Natural killer cell treated with Interleukin-12 subunit alpha and Interleukin-12 subunit beta and Interleukin-15 and Interleukin-18, amount 100 ng/mL, for 72 hours (primary cell): ENCODE data around the gene VPS8. TPM values are rescaled to one million over a fixed set of nuclear protein-coding genes. Genes with fewer than 3 reads are reported as not detected.

Source experiments
- ATAC-seq, 2 donors: fragments of 150-1000 bp; cut with Tn5 transposase in 1 of 2; sonication (Bioruptor Pico), chemical (Tn5 transposase) in 1 of 2; 2 replicates each; pipeline ENCODE4 v1.10.0; 2021
- DNase-seq: peaks from one replicate; pipeline ENCODE4 v3.0.0; 2022; ENCODE audit warnings: low spot score
- H3K27ac Mint-ChIP-seq, 2 donors: 1 replicate in 1 of 2; 2 replicates in 1 of 2; pipeline ENCODE4 v1.8.0; 2022; ENCODE audit warnings: mixed read lengths in 2 of 2, mild to moderate bottlenecking in 1 of 2, moderate library complexity in 1 of 2
- H3K27me3 Mint-ChIP-seq, 2 donors: 1 replicate in 1 of 2; 2 replicates in 1 of 2; pipeline ENCODE4 v1.8.0; 2022; ENCODE audit warnings: mixed read lengths in 2 of 2
- H3K36me3 Mint-ChIP-seq: one replicate; pipeline ENCODE4 v1.8.0; 2022; ENCODE audit warnings: mixed read lengths
- H3K4me1 Mint-ChIP-seq, 2 donors: 1 replicate in 1 of 2; 2 replicates in 1 of 2; pipeline ENCODE4 v1.8.0; 2022; ENCODE audit warnings: low read depth in 2 of 2, mixed read lengths in 2 of 2, mild to moderate bottlenecking in 1 of 2
- H3K4me3 Mint-ChIP-seq: one replicate; pipeline ENCODE4 v1.8.0; 2022; ENCODE audit warnings: mixed read lengths
- H3K9me3 Mint-ChIP-seq: 2 replicates; pipeline ENCODE4 v1.8.0; 2022; ENCODE audit warnings: mixed read lengths
- total RNA-seq, 2 donors: library from RNA; stranded (reverse); gene quantifications; one replicate each; pipeline ENCODE4 v1.2.3, GENCODE V29; 2022

Gene VPS8
- total RNA-seq, 2 donors from 2014 or later, result 52.8 to 74.2 TPM

DNA sequence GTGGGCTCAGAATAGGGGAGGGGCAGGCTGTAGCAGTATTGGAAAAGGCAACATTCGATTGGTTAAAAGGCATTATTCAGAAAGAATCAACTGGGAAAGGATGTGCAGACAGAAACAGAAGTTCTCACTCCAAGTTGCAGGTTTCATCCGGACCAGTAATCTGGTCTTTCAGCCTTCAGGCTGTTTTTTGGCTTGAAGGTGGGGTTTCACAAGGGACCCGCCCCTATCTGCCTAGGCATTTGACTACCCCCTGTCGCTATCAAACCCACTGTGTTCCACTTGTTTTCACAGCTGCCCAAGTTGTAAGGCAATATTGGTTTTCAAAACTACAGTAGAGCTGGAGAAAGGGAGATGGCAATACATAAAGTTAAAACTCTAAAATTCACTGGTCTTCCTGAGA, 96.9 kb downstream of the VPS8 start:
- Mint-ChIP-seq H3K9me3 (no peaks in the 10 kb centered on the region), H3K27me3 (no peaks in the 10 kb centered on the region), H3K4me3 (no peak overlapping the region), H3K4me1 (peaks cover 0 to 2% of the 10 kb centered on the region in 2 donors), H3K27ac (no peak overlapping the region), H3K36me3 (peaks cover 6% of the 10 kb centered on the region)
- no peak for DNase-seq
- no peak for ATAC-seq

DNA sequence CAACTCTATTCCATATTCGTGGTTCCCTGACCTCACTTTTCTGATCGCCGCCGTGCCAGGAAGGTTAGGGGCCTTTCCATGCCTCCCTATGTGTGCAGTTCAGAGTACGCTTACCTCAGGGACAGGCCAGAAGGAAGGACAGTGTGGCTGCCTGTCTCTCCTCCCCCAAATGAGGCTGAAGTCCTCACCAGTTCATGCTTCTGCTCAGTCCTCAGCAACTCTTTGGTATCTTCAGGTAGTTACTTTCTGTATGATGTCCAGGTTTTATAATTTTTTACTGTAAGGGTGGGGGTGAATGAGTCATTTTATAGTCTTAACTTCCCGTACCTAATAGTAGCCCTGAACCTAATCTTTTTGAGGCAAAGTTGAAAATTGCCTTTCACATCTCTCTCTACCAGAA, 98.7 kb downstream of the VPS8 start:
- H3K36me3 Mint-ChIP-seq, result peaks cover 5% of the 10 kb centered on the region
- H3K4me1 Mint-ChIP-seq, result peaks cover 0 to 2% of the 10 kb centered on the region in 2 donors
- H3K9me3 Mint-ChIP-seq, result no peaks in the 10 kb centered on the region
- no peak overlapping the region for H3K27ac Mint-ChIP-seq
- H3K4me3 Mint-ChIP-seq, result no peak overlapping the region
- ATAC-seq (no peak), DNase-seq (no peak)
- H3K27me3 Mint-ChIP-seq, result no peaks in the 10 kb centered on the region

DNA sequence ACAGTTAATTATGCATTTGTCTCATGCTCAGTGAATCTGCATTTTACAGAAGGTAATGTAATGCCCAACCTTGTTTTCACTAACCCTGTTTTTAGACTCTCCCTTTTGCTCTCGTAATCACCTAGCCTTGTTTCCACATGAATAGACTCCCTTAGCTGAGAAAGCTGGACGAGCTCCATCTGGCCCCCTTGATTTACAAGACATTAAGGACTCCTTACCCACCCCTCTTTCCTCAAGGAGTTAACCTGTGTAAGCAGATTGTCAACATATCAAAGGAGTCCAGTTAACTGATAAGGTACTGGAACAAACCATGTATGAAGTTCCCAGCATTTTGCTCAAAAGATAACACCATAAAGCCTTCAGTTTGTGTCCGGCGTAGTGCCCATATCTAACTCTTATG, 99.6 kb downstream of the VPS8 start:
- ATAC-seq (no peak), DNase-seq (no peak)
- peaks cover 0 to 2% of the 10 kb centered on the region in 2 donors for H3K4me1 Mint-ChIP-seq
- no peaks in the 10 kb centered on the region for H3K27me3 Mint-ChIP-seq
- no peaks in the 10 kb centered on the region for H3K9me3 Mint-ChIP-seq
- H3K36me3 Mint-ChIP-seq, result peaks cover 13% of the 10 kb centered on the region
- no peak overlapping the region for H3K4me3 Mint-ChIP-seq
- no peak overlapping the region for H3K27ac Mint-ChIP-seq

DNA sequence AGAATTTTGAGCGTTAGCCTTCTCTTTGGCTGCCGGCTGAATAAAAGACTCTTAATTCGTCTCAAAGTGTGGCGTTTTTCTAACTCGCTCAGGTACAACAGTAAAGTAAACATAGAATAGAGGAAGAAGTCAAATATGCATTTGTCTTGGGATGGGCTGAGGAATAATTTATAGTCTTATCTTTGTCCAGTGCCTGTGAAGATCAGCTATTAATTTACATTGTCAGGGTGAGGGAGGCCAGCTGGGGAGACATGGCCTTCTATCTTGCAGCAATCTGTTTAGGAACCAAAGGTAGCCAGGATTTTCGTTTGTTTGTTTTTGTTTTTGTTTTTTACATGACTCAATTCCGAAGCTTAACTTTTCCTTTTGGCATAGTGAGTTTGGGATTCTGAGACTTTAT, 100.2 kb downstream of the VPS8 start:
- Mint-ChIP-seq H3K27me3 (no peaks in the 10 kb centered on the region), H3K4me1 (peaks cover 0 to 2% of the 10 kb centered on the region in 2 donors), H3K9me3 (no peaks in the 10 kb centered on the region), H3K4me3 (no peak overlapping the region), H3K27ac (no peak overlapping the region), H3K36me3 (peaks cover 17% of the 10 kb centered on the region)
- no peak for ATAC-seq
- no peak for DNase-seq

DNA sequence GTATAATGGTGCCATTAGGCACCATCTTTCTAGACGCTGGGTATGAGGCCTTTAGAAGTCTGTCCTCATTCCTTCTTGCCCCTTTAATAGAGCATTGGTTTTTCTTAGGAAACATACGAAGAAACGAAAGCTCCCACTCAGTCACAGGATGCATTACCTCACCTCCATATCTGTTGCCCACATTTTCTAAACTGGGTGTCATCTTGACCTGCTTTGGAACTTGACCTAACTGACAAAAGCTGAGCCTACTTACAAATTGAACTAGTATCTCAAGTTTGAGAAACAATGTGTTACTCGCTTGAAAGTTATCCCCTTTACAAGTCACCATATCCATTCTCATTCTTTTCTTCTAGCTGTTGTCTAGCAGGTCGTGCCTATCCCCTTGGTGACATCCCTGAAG, 102.7 kb downstream of the VPS8 start:
- Mint-ChIP-seq H3K4me3 (no peak overlapping the region), H3K27me3 (no peaks in the 10 kb centered on the region), H3K36me3 (peaks cover 17% of the 10 kb centered on the region), H3K9me3 (no peaks in the 10 kb centered on the region), H3K27ac (no peak overlapping the region), H3K4me1 (peaks cover 0 to 2% of the 10 kb centered on the region in 2 donors)
- DNase-seq (no peak), ATAC-seq (no peak)

DNA sequence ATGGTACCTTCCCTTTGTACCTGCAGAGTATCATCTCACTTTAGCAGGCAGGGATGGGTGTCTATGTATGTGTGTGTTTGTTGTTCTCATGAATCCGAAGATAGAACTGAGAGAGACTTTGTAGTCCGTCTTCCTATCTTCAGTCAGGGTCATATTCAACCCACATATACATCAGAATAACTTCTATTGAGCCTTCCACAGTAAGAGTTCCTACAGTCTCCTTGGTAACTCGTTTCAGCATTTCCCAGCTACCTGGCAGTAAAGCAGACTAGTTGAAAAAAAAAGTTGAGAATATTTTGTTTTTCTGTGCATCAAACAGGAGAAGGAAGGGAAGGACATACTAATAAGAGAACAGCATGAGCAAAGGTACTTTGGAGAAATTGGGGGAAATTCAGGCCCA, 106.8 kb downstream of the VPS8 start:
- H3K9me3 Mint-ChIP-seq, result no peaks in the 10 kb centered on the region
- H3K27ac Mint-ChIP-seq, result no peak overlapping the region
- H3K4me1 Mint-ChIP-seq, result no peaks in the 10 kb centered on the region
- no peaks in the 10 kb centered on the region for H3K27me3 Mint-ChIP-seq
- DNase-seq (no peak), ATAC-seq (no peak)
- peaks cover 17% of the 10 kb centered on the region for H3K36me3 Mint-ChIP-seq
- no peak overlapping the region for H3K4me3 Mint-ChIP-seq

DNA sequence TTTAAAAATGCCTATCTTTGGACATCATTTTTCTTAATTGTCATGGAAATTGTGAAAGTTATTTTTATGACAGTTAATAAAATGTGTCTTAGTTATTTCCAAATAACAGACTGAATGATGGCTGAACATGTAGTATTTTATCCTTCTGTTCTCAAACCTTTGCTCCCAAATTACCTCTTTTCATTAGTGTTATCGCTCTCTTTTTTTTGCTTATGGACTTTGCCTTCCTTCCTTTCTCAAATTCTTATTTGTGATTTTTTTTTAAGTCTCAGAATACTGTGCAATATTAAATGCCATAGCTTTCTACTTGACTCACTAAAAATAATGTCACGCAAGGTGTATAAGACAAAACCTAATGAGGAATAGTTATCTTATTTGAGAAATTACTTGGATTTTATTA, 107.7 kb downstream of the VPS8 start:
- peaks cover 17% of the 10 kb centered on the region for H3K36me3 Mint-ChIP-seq
- ATAC-seq, result no peak
- H3K27me3 Mint-ChIP-seq, result no peaks in the 10 kb centered on the region
- H3K9me3 Mint-ChIP-seq, result no peaks in the 10 kb centered on the region
- no peak overlapping the region for H3K4me3 Mint-ChIP-seq
- no peaks in the 10 kb centered on the region for H3K4me1 Mint-ChIP-seq
- no peak overlapping the region for H3K27ac Mint-ChIP-seq
- no peak for DNase-seq

DNA sequence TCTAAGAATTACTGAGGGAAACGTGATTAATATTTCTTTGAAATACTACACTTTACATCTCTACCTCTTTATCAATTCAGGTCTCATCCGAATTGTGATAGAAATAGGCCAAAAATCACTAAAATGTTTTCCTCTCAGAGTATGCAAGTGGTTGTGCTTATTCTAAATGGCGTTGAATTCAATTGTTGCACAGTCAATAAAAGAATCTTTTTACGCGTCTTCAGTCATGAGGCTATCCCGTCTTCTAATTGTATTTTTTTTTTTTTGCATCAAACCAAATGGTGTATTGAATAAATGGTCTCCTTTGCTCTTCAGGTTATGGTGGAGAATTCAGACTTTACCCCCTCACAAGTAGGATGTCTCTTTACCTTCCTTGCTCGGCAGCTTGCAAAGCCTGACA, 112.6 kb downstream of the VPS8 start:
- DNase-seq (no peak), ATAC-seq (no peak)
- H3K9me3 Mint-ChIP-seq, result no peaks in the 10 kb centered on the region
- H3K4me1 Mint-ChIP-seq, result no peaks in the 10 kb centered on the region
- H3K27me3 Mint-ChIP-seq, result no peaks in the 10 kb centered on the region
- H3K4me3 Mint-ChIP-seq, result no peak overlapping the region
- no peak overlapping the region for H3K27ac Mint-ChIP-seq
- peaks cover 15% of the 10 kb centered on the region for H3K36me3 Mint-ChIP-seq

DNA sequence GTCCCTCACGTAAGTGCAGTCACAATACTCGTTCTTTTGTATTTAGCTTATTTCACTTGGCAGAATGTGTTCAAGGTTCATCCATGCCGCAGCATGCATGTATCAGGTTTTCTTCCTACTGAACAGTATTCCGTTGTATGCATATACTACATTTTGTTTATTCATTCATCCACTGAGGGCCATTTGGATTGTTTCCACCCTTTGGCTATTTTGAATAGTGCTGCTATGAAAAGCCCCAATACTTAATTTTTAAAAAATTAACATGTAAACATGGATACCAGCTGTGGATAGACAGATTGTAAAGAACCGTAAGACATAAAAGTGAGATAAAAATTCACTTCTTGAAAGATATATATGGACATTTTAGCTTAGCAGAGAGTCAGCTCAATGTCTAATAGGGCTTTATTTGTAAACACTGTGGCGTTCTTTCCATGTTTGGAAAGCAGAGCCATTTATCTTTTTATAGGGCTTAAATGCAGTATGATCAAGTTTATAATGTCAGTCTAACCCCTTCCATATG, 115.9 kb downstream of the VPS8 start:
- DNase-seq (no peak), ATAC-seq (no peak)
- no peaks in the 10 kb centered on the region for H3K9me3 Mint-ChIP-seq
- H3K36me3 Mint-ChIP-seq, result peaks cover 18% of the 10 kb centered on the region
- no peak overlapping the region for H3K27ac Mint-ChIP-seq
- H3K4me3 Mint-ChIP-seq, result no peak overlapping the region
- no peaks in the 10 kb centered on the region for H3K4me1 Mint-ChIP-seq
- no peaks in the 10 kb centered on the region for H3K27me3 Mint-ChIP-seq

DNA sequence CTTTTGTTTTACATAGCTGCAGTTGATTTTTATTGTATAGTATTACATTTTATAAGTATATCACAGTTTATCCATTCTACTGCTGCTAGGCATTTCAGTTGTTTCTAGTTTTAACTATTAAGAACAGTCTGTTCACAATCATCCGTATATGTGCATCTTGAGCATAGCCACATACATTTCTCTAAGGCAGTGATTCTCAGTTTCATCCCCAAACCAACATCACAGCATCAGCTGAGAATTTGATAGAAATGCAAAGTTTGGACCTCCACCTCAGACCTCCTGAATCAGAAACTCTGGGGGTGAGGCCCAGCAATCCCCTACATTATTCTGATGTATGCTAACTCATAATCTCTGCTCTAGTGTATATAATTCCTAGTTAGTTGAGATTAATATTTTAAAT, 120.8 kb downstream of the VPS8 start:
- no peak for DNase-seq
- Mint-ChIP-seq H3K4me1 (no peaks in the 10 kb centered on the region), H3K27ac (no peak overlapping the region), H3K9me3 (no peaks in the 10 kb centered on the region), H3K27me3 (no peaks in the 10 kb centered on the region), H3K4me3 (no peak overlapping the region), H3K36me3 (peaks cover 16% of the 10 kb centered on the region)
- no peak for ATAC-seq

DNA sequence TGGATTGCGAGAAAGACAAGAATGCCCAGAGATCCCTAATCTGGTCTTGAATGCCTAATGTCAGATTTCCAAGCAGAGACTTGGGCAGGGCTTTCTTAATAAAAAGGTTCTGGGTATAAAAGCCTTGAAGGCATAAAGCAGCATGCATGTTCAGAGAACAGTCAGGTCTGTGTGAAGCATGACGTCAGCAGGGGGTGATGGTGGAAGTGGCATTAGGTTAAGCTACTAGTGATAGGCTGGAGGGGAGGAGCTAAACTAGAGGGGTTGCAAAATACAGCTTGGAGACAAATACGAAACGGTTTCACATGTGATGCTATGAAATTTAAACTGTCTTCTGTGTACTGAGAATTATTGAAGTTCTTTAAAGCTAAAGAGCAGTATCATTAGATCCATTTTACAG, 125.6 kb downstream of the VPS8 start:
- Mint-ChIP-seq H3K27me3 (no peaks in the 10 kb centered on the region), H3K36me3 (peaks cover 10% of the 10 kb centered on the region), H3K4me1 (no peaks in the 10 kb centered on the region), H3K4me3 (no peak overlapping the region), H3K27ac (no peak overlapping the region), H3K9me3 (no peaks in the 10 kb centered on the region)
- DNase-seq, result no peak
- ATAC-seq, result no peak

DNA sequence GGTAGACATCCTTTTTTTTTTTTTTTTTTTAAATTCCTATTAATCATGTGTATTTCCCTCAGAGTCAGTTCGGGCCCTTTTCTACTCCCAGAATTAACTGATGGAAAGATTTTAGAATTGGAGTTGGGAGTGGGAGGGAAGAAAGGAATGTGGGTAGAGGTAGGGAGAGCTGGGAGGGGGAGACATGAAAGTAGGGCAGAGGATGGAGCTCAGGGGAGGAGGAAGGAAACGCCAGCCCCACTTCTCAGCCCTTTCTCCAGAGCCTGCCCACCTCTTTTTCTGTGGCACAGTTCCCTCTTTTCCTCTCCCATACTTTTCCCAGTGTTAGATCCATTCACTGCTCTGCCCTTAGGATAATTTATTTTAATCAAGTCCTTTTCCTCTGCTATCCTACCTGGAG, 129.4 kb downstream of the VPS8 start:
- Mint-ChIP-seq H3K4me1 (peaks cover 0 to under 1% of the 10 kb centered on the region in 2 donors), H3K27ac (no peak overlapping the region), H3K9me3 (no peaks in the 10 kb centered on the region), H3K4me3 (no peak overlapping the region), H3K36me3 (peaks cover 6% of the 10 kb centered on the region), H3K27me3 (no peaks in the 10 kb centered on the region)
- DNase-seq (no peak), ATAC-seq (no peak)

DNA sequence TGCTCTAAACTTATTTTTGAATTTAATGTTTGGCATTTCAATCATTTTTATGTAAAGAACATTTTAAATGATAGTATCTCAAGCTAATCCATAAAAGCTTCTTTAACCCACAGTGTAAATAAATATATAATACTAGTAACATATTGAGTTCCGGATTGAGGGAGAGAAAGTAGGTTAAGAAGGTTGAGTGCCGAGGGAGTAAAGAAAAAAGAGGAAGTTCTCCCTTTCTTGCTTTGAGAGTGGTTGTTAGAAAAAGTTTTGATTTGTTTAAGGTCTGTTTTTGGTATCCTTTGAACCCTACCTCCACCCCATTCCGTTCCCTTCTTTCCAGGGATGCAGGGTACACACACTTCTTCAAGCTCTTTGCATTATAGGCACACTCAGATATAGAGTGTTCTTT, 130.8 kb downstream of the VPS8 start:
- DNase-seq (no peak), ATAC-seq (no peak)
- peaks cover 0 to 3% of the 10 kb centered on the region in 2 donors for H3K4me1 Mint-ChIP-seq
- H3K27ac Mint-ChIP-seq, result no peak overlapping the region
- no peak overlapping the region for H3K4me3 Mint-ChIP-seq
- no peaks in the 10 kb centered on the region for H3K27me3 Mint-ChIP-seq
- no peaks in the 10 kb centered on the region for H3K9me3 Mint-ChIP-seq
- H3K36me3 Mint-ChIP-seq, result peaks cover 14% of the 10 kb centered on the region

DNA sequence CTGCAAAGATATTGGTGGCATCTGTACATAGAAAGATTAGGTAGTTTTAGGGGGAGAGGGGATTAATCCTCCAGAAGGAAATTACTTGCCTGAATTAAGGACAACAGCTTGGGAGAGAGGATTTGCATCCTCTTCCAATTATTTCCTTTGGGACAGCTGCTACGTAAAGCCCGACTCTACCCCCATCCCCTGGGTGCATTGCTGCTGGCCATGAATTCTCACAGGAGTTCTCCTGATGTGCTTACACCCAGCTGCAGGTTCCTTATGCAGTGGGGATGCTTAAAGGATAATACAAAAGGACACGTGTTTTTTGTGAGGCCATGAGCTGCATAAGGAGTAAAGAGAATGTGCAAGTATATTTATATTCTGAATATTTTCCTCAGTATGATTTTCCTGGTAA, 132.3 kb downstream of the VPS8 start:
- ATAC-seq, result no peak
- H3K27ac Mint-ChIP-seq, result no peak overlapping the region
- peaks cover 0 to 3% of the 10 kb centered on the region in 2 donors for H3K4me1 Mint-ChIP-seq

DNA sequence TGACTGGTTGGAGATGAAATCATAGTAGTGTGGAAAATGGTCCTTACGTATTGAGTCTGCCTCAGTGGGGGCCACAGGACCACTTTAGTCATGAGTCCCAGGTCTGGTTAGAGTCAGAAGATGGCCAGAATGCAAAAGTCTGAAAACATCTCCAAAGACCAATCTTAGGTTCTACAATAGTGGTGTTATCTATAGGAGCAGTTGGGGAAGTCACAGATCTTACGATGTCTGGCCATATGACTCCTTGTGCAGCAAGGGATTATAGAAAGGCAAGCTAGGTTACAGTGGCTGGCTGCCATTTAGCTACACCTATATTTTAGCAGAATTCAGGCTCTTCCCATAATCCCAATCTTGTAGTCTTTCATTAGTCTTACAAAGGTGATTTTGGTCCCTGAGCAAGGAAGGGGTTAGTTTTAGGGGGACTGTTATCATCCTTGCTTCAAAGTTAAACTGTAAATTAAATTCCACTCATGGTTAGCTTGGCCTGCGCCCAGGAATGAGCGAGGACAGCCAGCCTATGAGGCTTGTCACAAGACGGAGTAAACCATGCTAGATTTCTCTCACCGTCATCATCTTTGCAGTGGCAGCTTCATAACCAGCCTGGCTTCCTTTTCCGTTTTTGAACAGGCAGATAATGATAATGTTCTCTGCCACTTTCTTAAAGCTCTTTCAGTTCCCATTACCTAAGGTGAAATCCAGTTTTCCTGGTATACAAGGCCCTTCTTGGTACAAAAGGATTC, 134.1 kb downstream of the VPS8 start:
- Mint-ChIP-seq H3K36me3 (peaks cover 14% of the 10 kb centered on the region), H3K27ac (no peak overlapping the region), H3K9me3 (no peaks in the 10 kb centered on the region), H3K4me1 (peaks cover 0 to 6% of the 10 kb centered on the region in 2 donors), H3K4me3 (no peak overlapping the region), H3K27me3 (no peaks in the 10 kb centered on the region)
- DNase-seq (no peak), ATAC-seq (no peak)

More for the DNA sequence above, 132.3 kb downstream of the VPS8 start:
- no peaks in the 10 kb centered on the region for H3K9me3 Mint-ChIP-seq
- H3K27me3 Mint-ChIP-seq, result no peaks in the 10 kb centered on the region
- no peak for DNase-seq
- no peak overlapping the region for H3K4me3 Mint-ChIP-seq
- peaks cover 14% of the 10 kb centered on the region for H3K36me3 Mint-ChIP-seq
